WI38 (cell line): ENCODE data around the gene CLDN9.

ENCODE experiments used
- H3K4me3 ChIP-seq: 2 replicates; pipeline ENCODE4 v1.5.1; 2011; ENCODE audit warnings: low read depth, mild to moderate bottlenecking, control low read depth, low read length
- CTCF ChIP-seq: IDR thresholded peaks from 2 replicates; pipeline ENCODE4 v1.5.1; 2012; ENCODE audit warnings: low read depth, mild to moderate bottlenecking, control low read depth, low read length

The CLDN9 gene

GRCh38 chr16:3028716-3029319, 16.1 kb downstream of the CLDN9 start:
- no peak overlapping the region for H3K4me3 ChIP-seq
- no peak for TF ChIP-seq CTCF

- H3K4me3 ChIP-seq: no peak overlapping the region
- TF ChIP-seq CTCF: no peak
Observed at GRCh38 chr16:3029491-3030221, 16.9 kb downstream of the CLDN9 start.

- no peak overlapping the region for H3K4me3 ChIP-seq
- no peak for TF ChIP-seq CTCF
Observed at GRCh38 chr16:3030222-3031212, 17.8 kb downstream of the CLDN9 start.

- no peak for TF ChIP-seq CTCF
- H3K4me3 ChIP-seq: no peak overlapping the region
Observed at GRCh38 chr16:3032624-3033023, 19.9 kb downstream of the CLDN9 start.

GRCh38 chr16:3035289-3035971, 22.7 kb downstream of the CLDN9 start:
- no peak overlapping the region for H3K4me3 ChIP-seq
- TF ChIP-seq CTCF: no peak

- TF ChIP-seq CTCF: no peak
- H3K4me3 ChIP-seq: no peak overlapping the region
Observed at GRCh38 chr16:3035972-3036725, 23.4 kb downstream of the CLDN9 start.
